Esophagus squamous epithelium (tissue), 5 donors: ENCODE results near the gene AP2M1. TPM values are rescaled to one million over a fixed set of nuclear protein-coding genes. Genes with fewer than 3 reads are reported as not detected.

Source experiments
- DNase-seq: peaks from one replicate; lab custom pipeline; 2025; lab: John Stamatoyannopoulos, UW
- H3K27ac ChIP-seq, 4 donors: fragments of 200-600 bp; sonication (generic); one replicate each; pipeline ENCODE4 v1.5.1; 2016 to 2019; ENCODE audit warnings: mild to moderate bottlenecking in 1 of 4
- H3K27me3 ChIP-seq, 4 donors: fragments of 200-600 bp; sonication (generic); 1 replicate in 3 of 4; 2 replicates in 1 of 4; pipeline versions ENCODE4 v1.5.1 to v1.6.0; 2017 to 2021; ENCODE audit warnings: antibody characterized with exemption in 1 of 4
- H3K36me3 ChIP-seq, 3 donors: fragments of 200-600 bp; sonication (generic); one replicate each; pipeline ENCODE4 v1.5.1; 2016 to 2019
- H3K4me1 ChIP-seq, 3 donors: fragments of 200-600 bp; sonication (generic); one replicate each; pipeline ENCODE4 v1.5.1; 2017 to 2019
- H3K4me3 ChIP-seq, 4 donors: fragments of 200-600 bp; sonication (generic); 1 replicate in 3 of 4; 2 replicates in 1 of 4; pipeline ENCODE4 v1.5.1; 2016 to 2019; ENCODE audit warnings: mild to moderate bottlenecking in 2 of 4, moderate library complexity in 1 of 4
- H3K9me3 ChIP-seq, 3 donors: fragments of 200-600 bp; sonication (generic); one replicate each; pipeline ENCODE4 v1.5.1; 2016 to 2019
- CTCF ChIP-seq, 6 experiments: fragments of 450-650 bp in 4 of 6; fragments of 200-600 bp in 2 of 6; sonication (generic) in 2 of 6; IDR thresholded peaks; one replicate each; pipeline ENCODE4 v1.5.1; 2016 to 2019; ENCODE audit warnings: antibody characterized with exemption in 6 of 6, mild to moderate bottlenecking in 4 of 6, moderate library complexity in 4 of 6
- POLR2A ChIP-seq, 4 donors: fragments of 450-650 bp; IDR thresholded peaks; one replicate each; pipeline ENCODE4 v1.6.1; 2017; ENCODE audit warnings: antibody characterized with exemption in 4 of 4, mild to moderate bottlenecking in 4 of 4, moderate library complexity in 3 of 4
- WGBS, 2 donors: methylation state at CpG; one replicate each; pipeline ENCODE4 v1.1.5; 2018; 5-methylcytosine and 5-hydroxymethylcytosine counted together
- intact Hi-C: fragments of 100-400 bp; cut with DNase I; formaldehyde crosslinking; loops from one replicate; pipeline ENCODE4 v1.15.0; 2022
- total RNA-seq, 4 donors: library from RNA; depleted of rRNA; stranded (reverse); fragments of >200 nt; gene quantifications; one replicate each; pipeline ENCODE4 v1.1.0, GENCODE V29; 2016
- donor health status: DM: yes; HTN: yes; CAD: no.

Gene AP2M1
- total RNA-seq, 4 donors from 2014 or later: 139 to 212 (median 208) TPM

DNA sequence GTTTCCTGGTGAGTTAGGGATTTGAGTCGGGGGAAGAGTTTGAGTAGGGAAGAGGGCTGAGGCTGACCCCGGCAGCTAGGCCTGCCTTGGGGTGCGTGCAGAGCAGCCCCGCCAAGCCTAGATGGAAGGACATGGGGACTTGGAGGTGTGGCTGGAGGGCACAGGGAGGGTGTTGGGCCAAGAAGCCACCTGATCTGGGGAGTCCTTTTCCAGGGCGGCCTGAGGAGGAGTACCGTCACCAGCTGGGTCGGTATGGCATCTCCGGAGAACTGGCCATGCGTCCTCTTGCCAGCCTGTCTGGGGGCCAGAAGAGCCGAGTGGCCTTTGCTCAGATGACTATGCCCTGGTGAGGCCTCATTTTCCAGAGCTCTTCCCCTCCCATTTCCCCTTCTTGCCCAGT, 18.2 kb downstream of the AP2M1 start:
- Histone ChIP-seq H3K36me3 (peaks cover 31 to 89% (median 67%) of the 10 kb centered on the region in 3 donors), H3K27ac (no peak overlapping the region), H3K27me3 (no peaks in the 10 kb centered on the region), H3K4me1 (peaks cover 0 to 11% (median 0%) of the 10 kb centered on the region in 3 donors), H3K9me3 (no peaks in the 10 kb centered on the region), H3K4me3 (no peak overlapping the region)
- intact Hi-C loops: no loop called here
- no peak for DNase-seq
- WGBS, 2 donors: 87 to 95% methylated on average over 6 to 9 of the region's 10 CpGs
- no peak for TF ChIP-seq POLR2A (IDR thresholded peaks at IDR 0.05)
- TF ChIP-seq CTCF (IDR thresholded peaks at IDR 0.05): no peak

- no peak for DNase-seq
- 89% methylated on average over 8 to 9 of the region's 9 CpGs for WGBS, 2 donors
- Histone ChIP-seq H3K4me1 (no peaks in the 10 kb centered on the region), H3K27ac (no peak overlapping the region), H3K36me3 (peaks cover 31 to 78% (median 58%) of the 10 kb centered on the region in 3 donors), H3K9me3 (no peaks in the 10 kb centered on the region), H3K27me3 (no peaks in the 10 kb centered on the region), H3K4me3 (no peak overlapping the region)
- intact Hi-C loops: no loop called here
- TF ChIP-seq POLR2A (IDR thresholded peaks at IDR 0.05) (no peak), CTCF (IDR thresholded peaks at IDR 0.05) (no peak)
Measured at GRCh38 chr3:184193991-184194539, 19.4 kb downstream of the AP2M1 start.

- 75 to 79% methylated on average over 2 to 4 of the region's 6 CpGs for WGBS, 2 donors
- H3K4me1 ChIP-seq: no peaks in the 10 kb centered on the region
Measured at GRCh38 chr3:184196536-184196935, 21.9 kb downstream of the AP2M1 start.

GRCh38 chr3:184198509-184198908, 23.9 kb downstream of the AP2M1 start:
- Histone ChIP-seq H3K36me3 (peaks cover 10 to 33% (median 15%) of the 10 kb centered on the region in 3 donors), H3K27me3 (no peaks in the 10 kb centered on the region), H3K4me3 (no peak overlapping the region), H3K27ac (no peak overlapping the region), H3K4me1 (no peaks in the 10 kb centered on the region), H3K9me3 (no peaks in the 10 kb centered on the region)
- WGBS, 2 donors: 83 to 88% methylated on average over 8 of the region's 9 CpGs
- no peak for TF ChIP-seq CTCF (IDR thresholded peaks at IDR 0.05)
- no peak for TF ChIP-seq POLR2A (IDR thresholded peaks at IDR 0.05)
- no peak for DNase-seq
- intact Hi-C loops: no loop called here

More at GRCh38 chr3:184196536-184196935, 21.9 kb downstream of the AP2M1 start:
- Histone ChIP-seq H3K27me3 (no peaks in the 10 kb centered on the region), H3K4me3 (no peak overlapping the region), H3K27ac (no peak overlapping the region), H3K9me3 (no peaks in the 10 kb centered on the region), H3K36me3 (peaks cover 22 to 53% (median 35%) of the 10 kb centered on the region in 3 donors)
- DNase-seq: no peak
- intact Hi-C loops: no loop called here
- TF ChIP-seq POLR2A (IDR thresholded peaks at IDR 0.05) (no peak), CTCF (IDR thresholded peaks at IDR 0.05) (no peak)

DNA sequence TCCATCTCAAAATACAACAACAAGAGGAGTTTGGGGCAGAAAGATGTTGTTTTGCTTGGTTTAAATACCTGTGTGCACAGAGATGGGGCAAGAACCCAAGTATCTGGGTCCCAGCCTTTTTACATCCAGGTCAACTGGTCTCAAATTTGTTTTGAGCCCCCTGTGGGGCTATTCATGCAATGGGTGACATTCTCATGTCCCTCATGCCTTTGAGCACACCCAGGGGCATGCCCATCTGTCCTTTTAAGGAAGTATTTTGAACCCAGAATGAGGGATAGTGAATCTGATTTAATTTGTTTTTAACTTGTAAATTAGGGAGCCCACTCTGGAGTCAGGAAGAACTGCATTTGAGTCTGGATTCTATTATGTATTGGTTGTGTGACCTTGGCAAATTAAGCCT, 26.2 kb downstream of the AP2M1 start:
- Histone ChIP-seq H3K27me3 (peaks cover 0 to 9% (median 0%) of the 10 kb centered on the region in 4 donors), H3K9me3 (no peaks in the 10 kb centered on the region), H3K36me3 (peaks cover 0 to 10% (median 0%) of the 10 kb centered on the region in 3 donors), H3K4me3 (no peak overlapping the region), H3K4me1 (no peaks in the 10 kb centered on the region), H3K27ac (no peak overlapping the region)
- no peak for TF ChIP-seq POLR2A (IDR thresholded peaks at IDR 0.05)
- TF ChIP-seq CTCF (IDR thresholded peaks at IDR 0.05): no peak
- DNase-seq: no peak
- intact Hi-C loops: no loop called here
